Measurements from ENCODE around the gene EDN3. TPM values are rescaled to one million over a fixed set of nuclear protein-coding genes. Genes with fewer than 3 reads are reported as not detected.

The EDN3 gene
- total and polyA plus RNA-seq, 2 of the 8 experiments (the other 6 are each of a cell fraction or from before 2014, with no cell fraction given): 0.17 to 0.38 TPM

DNA sequence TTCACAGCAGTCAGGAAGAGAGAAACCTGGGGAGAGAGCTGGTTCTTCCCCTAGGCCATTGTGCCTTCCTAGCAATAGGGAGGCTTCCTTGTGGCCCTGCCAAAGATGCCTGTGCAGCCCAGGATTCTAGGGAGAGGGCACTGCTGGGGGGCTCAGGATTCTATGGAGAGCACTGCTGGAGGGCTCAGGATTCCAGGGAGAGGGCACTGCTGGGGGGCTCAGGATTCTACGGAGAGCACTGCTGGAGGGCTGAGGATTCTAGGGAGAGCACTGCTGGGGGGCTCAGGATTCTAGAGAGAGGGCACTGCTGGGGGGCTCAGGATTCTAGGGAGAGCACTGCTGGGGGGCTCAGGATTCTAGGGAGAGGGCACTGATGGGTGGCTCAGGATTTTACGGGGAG is 25.8 kb downstream of the EDN3 start:
- no CpG with 5 or more reads among the region's 2 CpGs for WGBS, 2 experiments (ENCODE audit: extremely low coverage in 1 of 2, insufficient coverage in 1 of 2, insufficient read length in 1 of 2, insufficient replicate concordance in 2 of 2, low coverage in 1 of 2, low lambda C conversion rate in 2 of 2, missing lambda C conversion rate in 1 of 2)
- no peak overlapping the region for H2BK5ac ChIP-seq (ENCODE audit: low read depth, low read length)
- H3K18ac ChIP-seq (ENCODE audit: extremely low read depth, low read length): no peak overlapping the region
- no peak overlapping the region for H4K8ac ChIP-seq (ENCODE audit: extremely low read depth, insufficient read depth, low read length)
- no peak overlapping the region for H3K27ac ChIP-seq (ENCODE audit: low read depth, low read length)
- H3K23me2 ChIP-seq (ENCODE audit: low read depth, low read length): no peaks in the 10 kb centered on the region
- DNase-seq (ENCODE audit: low read depth in 1 of 2, low spot score in 2 of 2) (no peak), FAIRE-seq (no peak)
- no peaks in the 10 kb centered on the region for H3K9me3 ChIP-seq (ENCODE audit: insufficient read depth in 2 of 2, low read depth in 1 of 2, low read length in 1 of 2)
- H4K91ac ChIP-seq (replicated peaks; ENCODE audit: insufficient read length, low read length): no peak overlapping the region
- no peak overlapping the region for H3K56ac ChIP-seq (replicated peaks; ENCODE audit: insufficient read length, low read depth, low read length)
- POLR2A ChIA-PET (ENCODE audit: partially characterized antibody): no interaction called here
- H3K14ac ChIP-seq (ENCODE audit: insufficient read length): no peak overlapping the region
- no peak overlapping the region for H2AK5ac ChIP-seq (ENCODE audit: low read depth, low read length)
- no peak overlapping the region for H2BK15ac ChIP-seq (ENCODE audit: low read length)
- no peaks in the 10 kb centered on the region for H3K79me1 ChIP-seq (ENCODE audit: low read depth, low read length)
- no peak overlapping the region for H2BK120ac ChIP-seq (replicated peaks; ENCODE audit: low read depth, low read length)
- no peaks in the 10 kb centered on the region for H3K79me2 ChIP-seq (ENCODE audit: control insufficient read depth in 1 of 2, insufficient read depth in 2 of 2, low read length in 2 of 2)
- no peaks in the 10 kb centered on the region for H4K20me1 ChIP-seq (replicated peaks in 1 of 2; ENCODE audit: control insufficient read depth in 1 of 2, insufficient read depth in 2 of 2, low read length in 2 of 2)
- H3K4me1 ChIP-seq (replicated peaks in 1 of 4; ENCODE audit: control insufficient read depth in 3 of 4, insufficient read depth in 4 of 4, low read length in 3 of 4): 0 out of 7 replicates have a peak, but pooled peaks cover 0 to 2% (median 0%) of the 10 kb centered on the region in 4 experiments
- no peak overlapping the region for H2AFZ ChIP-seq (ENCODE audit: low read length)
- no peak overlapping the region for H3K9ac ChIP-seq (replicated peaks in 1 of 4; ENCODE audit: extremely low read depth in 1 of 4, low read depth in 3 of 4, low read length in 3 of 4)
- no peak overlapping the region for H4K5ac ChIP-seq (ENCODE audit: insufficient read length, low read depth, low read length)
- H3K36me3 ChIP-seq (ENCODE audit: control insufficient read depth in 2 of 4, insufficient read depth in 4 of 4, low read length in 3 of 4): no peaks in the 10 kb centered on the region
- no peak overlapping the region for H3K23ac ChIP-seq (ENCODE audit: insufficient read length)
- no peak overlapping the region for H2BK20ac ChIP-seq (ENCODE audit: low read length)
- no peak overlapping the region for H3K4ac ChIP-seq (replicated peaks; ENCODE audit: insufficient read length, low read depth, low read length)
- H3K4me2 ChIP-seq (ENCODE audit: insufficient read depth in 1 of 2, low read depth in 2 of 2, low read length in 2 of 2): no peak overlapping the region
- CTCF ChIA-PET (ENCODE audit: partially characterized antibody): no interaction called here
- H3K4me3 ChIP-seq (ENCODE audit: extremely low read depth in 1 of 4, insufficient read depth in 2 of 4, low read depth in 3 of 4, low read length in 4 of 4): no peak overlapping the region
- H2BK12ac ChIP-seq (ENCODE audit: low read depth, low read length): no peak overlapping the region
- H3K27me3 ChIP-seq (replicated peaks in 1 of 4; ENCODE audit: control insufficient read depth in 3 of 4, extremely low read depth in 1 of 4, insufficient read depth in 3 of 4, low read length in 3 of 4): peaks cover 0 to 2% (median under 1%) of the 10 kb centered on the region in 4 experiments; a peak in 2 of 7 replicates
- TF ChIP-seq BRCA1 (IDR thresholded peaks at IDR 0.05; ENCODE audit: low read depth, low read length): no peak
- no peak for TF ChIP-seq KDM4A (IDR thresholded peaks at IDR 0.05; ENCODE audit: low read depth, low read length, severe bottlenecking)
- TF ChIP-seq SP4 (IDR thresholded peaks at IDR 0.05; ENCODE audit: low read length): no peak
- no peak for TF ChIP-seq EP300 (IDR thresholded peaks at IDR 0.05; ENCODE audit: borderline replicate concordance in 1 of 2, low read depth in 2 of 2, low read length in 2 of 2)
- no peak for TF ChIP-seq TAF1 (IDR thresholded peaks at IDR 0.05; ENCODE audit: low read depth, low read length)
- no peak for TF ChIP-seq CBX8 (IDR thresholded peaks at IDR 0.05; ENCODE audit: borderline replicate concordance, low read depth, low read length)
- TF ChIP-seq TEAD4 (IDR thresholded peaks at IDR 0.05; ENCODE audit: low read depth, low read length): no peak
- TF ChIP-seq CTBP2 (IDR thresholded peaks at IDR 0.05; ENCODE audit: borderline replicate concordance, insufficient read depth, insufficient read length, low read length): no peak
- TF ChIP-seq CEBPB (IDR thresholded peaks at IDR 0.05; ENCODE audit: low read depth, low read length): no peak
- TF ChIP-seq SRF (IDR thresholded peaks at IDR 0.05; ENCODE audit: low read depth, low read length): no peak
- no peak for TF ChIP-seq YY1 (IDR thresholded peaks at IDR 0.05; ENCODE audit: low read depth, low read length)
- no peak for TF ChIP-seq KDM1A (IDR thresholded peaks at IDR 0.05; ENCODE audit: borderline replicate concordance, low read length)
- TF ChIP-seq, protein P1, sequence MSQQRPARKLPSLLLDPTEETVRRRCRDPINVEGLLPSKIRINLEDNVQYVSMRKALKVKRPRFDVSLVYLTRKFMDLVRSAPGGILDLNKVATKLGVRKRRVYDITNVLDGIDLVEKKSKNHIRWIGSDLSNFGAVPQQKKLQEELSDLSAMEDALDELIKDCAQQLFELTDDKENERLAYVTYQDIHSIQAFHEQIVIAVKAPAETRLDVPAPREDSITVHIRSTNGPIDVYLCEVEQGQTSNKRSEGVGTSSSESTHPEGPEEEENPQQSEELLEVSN (IDR thresholded peaks at IDR 0.05): no peak
- TF ChIP-seq SP2 (IDR thresholded peaks at IDR 0.05; ENCODE audit: low read length): no peak
- no peak for TF ChIP-seq POLR2A (IDR thresholded peaks at IDR 0.05; ENCODE audit: control extremely low read depth in 1 of 2, low read depth in 2 of 2, low read length in 2 of 2)
- no peak for TF ChIP-seq KDM5A (IDR thresholded peaks at IDR 0.05; ENCODE audit: low read length)
